Measurements from ENCODE around the gene BAAT. TPM values are rescaled to one million over a fixed set of nuclear protein-coding genes. Genes with fewer than 3 reads are reported as not detected.
"Not testable (repeated sequence)": the region's sequence is repeated elsewhere in the genome, so short reads cannot be mapped to it uniquely, and the experiment has no call there.

Gene BAAT
- total and polyA plus RNA-seq, 4 experiments from 2014 or later, result 0.08 to 0.15 TPM; not detected in 2

DNA sequence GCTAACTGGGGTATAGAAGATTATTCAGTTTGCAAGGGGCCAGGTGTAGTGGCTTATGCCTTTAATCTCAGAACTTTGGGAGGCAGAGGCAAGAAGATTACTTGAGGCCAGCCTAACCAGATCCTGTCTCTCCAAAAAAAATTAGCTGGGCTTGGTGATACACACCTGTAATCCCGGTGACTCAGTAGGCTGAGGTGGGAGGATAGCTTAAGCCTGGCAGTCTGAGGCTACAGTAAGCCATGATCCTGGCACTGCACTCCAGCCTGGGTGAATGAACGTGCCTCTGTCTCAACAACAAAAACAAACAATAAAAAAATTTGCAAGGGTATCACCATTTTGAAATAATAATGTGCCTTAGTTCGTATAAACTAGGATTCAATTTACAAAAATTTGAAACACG is 51.3 kb downstream of the BAAT start:
- Histone ChIP-seq H3K27ac (ENCODE audit: low read depth, low read length) (no peak overlapping the region), H3K36me3 (ENCODE audit: insufficient read depth, low read length) (no peaks in the 10 kb centered on the region), H3K4me1 (ENCODE audit: insufficient read depth, low read length) (no peaks in the 10 kb centered on the region), H3K27me3 (ENCODE audit: insufficient read depth, low read length) (no peaks in the 10 kb centered on the region), H3K4me3 (ENCODE audit: low read length in 2 of 2) (no peak overlapping the region), H3K9me3 (ENCODE audit: control insufficient read depth in 1 of 2, low read length in 2 of 2) (no peaks in the 10 kb centered on the region)
- CTCF ChIA-PET (ENCODE audit: partially characterized antibody), result no interaction called here
- POLR2A ChIA-PET (ENCODE audit: partially characterized antibody), result no interaction called here
- no peaks in the 10 kb centered on the region for H3K4me1 Mint-ChIP-seq
- intact Hi-C loops (cut with micrococcal nuclease), result no loop called here
- no peak for DNase-seq
- H3K36me3 Mint-ChIP-seq, result no peaks in the 10 kb centered on the region
- peaks cover 0 to 4% (median 0%) of the 10 kb centered on the region in 8 donors for H3K9me3 Mint-ChIP-seq
- peaks cover 2 to 3% of the 10 kb centered on the region in 2 donors for H3K27me3 Mint-ChIP-seq
- H3K27ac Mint-ChIP-seq, result no peak overlapping the region
- H3K4me3 Mint-ChIP-seq, result no peak overlapping the region

DNA sequence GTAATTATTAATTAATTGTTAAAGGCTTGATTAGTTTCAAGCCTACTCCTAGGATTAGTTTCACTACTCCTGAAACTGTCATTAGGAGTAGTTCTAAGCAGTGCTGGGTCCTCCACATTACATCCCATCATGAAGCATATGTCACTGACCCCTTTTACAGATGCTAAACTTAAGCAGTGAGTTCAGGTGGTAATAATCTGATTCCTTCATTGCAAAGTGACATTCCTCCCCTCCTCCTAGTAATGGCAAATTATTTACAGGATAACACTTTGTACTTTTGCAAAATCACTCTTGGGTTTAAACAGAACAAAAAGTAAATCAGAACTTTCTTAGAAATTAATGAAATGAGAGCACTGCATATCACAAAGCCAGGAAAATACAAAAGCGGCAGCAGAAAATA is 52.4 kb downstream of the BAAT start:
- H3K27me3 Mint-ChIP-seq, result peaks cover 2 to 3% of the 10 kb centered on the region in 2 donors
- Histone ChIP-seq H3K27ac (ENCODE audit: low read depth, low read length) (no peak overlapping the region), H3K9me3 (ENCODE audit: control insufficient read depth in 1 of 2, low read length in 2 of 2) (no peaks in the 10 kb centered on the region), H3K4me3 (ENCODE audit: low read length in 2 of 2) (no peak overlapping the region), H3K36me3 (ENCODE audit: insufficient read depth, low read length) (no peaks in the 10 kb centered on the region), H3K27me3 (ENCODE audit: insufficient read depth, low read length) (no peaks in the 10 kb centered on the region), H3K4me1 (ENCODE audit: insufficient read depth, low read length) (no peaks in the 10 kb centered on the region)
- DNase-seq, result no peak
- CTCF ChIA-PET (ENCODE audit: partially characterized antibody), result no interaction called here
- no peaks in the 10 kb centered on the region for H3K4me1 Mint-ChIP-seq
- intact Hi-C loops (cut with micrococcal nuclease), result no loop called here
- H3K9me3 Mint-ChIP-seq, result peaks cover 0 to 6% (median 3%) of the 10 kb centered on the region in 8 donors
- no peak overlapping the region for H3K4me3 Mint-ChIP-seq
- POLR2A ChIA-PET (ENCODE audit: partially characterized antibody), result no interaction called here
- no peaks in the 10 kb centered on the region for H3K36me3 Mint-ChIP-seq
- no peak overlapping the region for H3K27ac Mint-ChIP-seq

- H3K36me3 Mint-ChIP-seq; POLR2A ChIA-PET (ENCODE audit: partially characterized antibody); H3K9me3 ChIP-seq (ENCODE audit: control insufficient read depth in 1 of 2, low read length in 2 of 2); H3K36me3 ChIP-seq (ENCODE audit: insufficient read depth, low read length); CTCF ChIA-PET (ENCODE audit: partially characterized antibody); H3K4me3 ChIP-seq (ENCODE audit: low read length in 2 of 2); H3K4me1 Mint-ChIP-seq; H3K27me3 Mint-ChIP-seq; H3K4me1 ChIP-seq (ENCODE audit: insufficient read depth, low read length); DNase-seq; intact Hi-C loops (cut with micrococcal nuclease); H3K27me3 ChIP-seq (ENCODE audit: insufficient read depth, low read length); H3K27ac Mint-ChIP-seq; H3K9me3 Mint-ChIP-seq; H3K4me3 Mint-ChIP-seq; H3K27ac ChIP-seq (ENCODE audit: low read depth, low read length): not testable (repeated sequence)
These were observed 57.3 kb downstream of the BAAT start for GRCh38 chr9:101327422-101327909.

GRCh38 chr9:101326501-101326900 is 58.3 kb downstream of the BAAT start:
- Histone ChIP-seq H3K4me1 (ENCODE audit: insufficient read depth, low read length) (no peaks in the 10 kb centered on the region), H3K27ac (ENCODE audit: low read depth, low read length) (no peak overlapping the region), H3K4me3 (ENCODE audit: low read length in 2 of 2) (no peak overlapping the region), H3K36me3 (ENCODE audit: insufficient read depth, low read length) (no peaks in the 10 kb centered on the region), H3K27me3 (ENCODE audit: insufficient read depth, low read length) (no peaks in the 10 kb centered on the region), H3K9me3 (ENCODE audit: control insufficient read depth in 1 of 2, low read length in 2 of 2) (no peaks in the 10 kb centered on the region)
- intact Hi-C loops (cut with micrococcal nuclease), result no loop called here
- DNase-seq, result no peak
- Mint-ChIP-seq H3K27ac (no peak overlapping the region), H3K9me3 (peaks cover 0 to 10% (median 5%) of the 10 kb centered on the region in 8 donors), H3K4me1 (no peaks in the 10 kb centered on the region), H3K36me3 (no peaks in the 10 kb centered on the region), H3K4me3 (no peak overlapping the region), H3K27me3 (peaks cover 2 to 10% of the 10 kb centered on the region in 2 donors)
- ChIA-PET POLR2A (ENCODE audit: partially characterized antibody) (no interaction called here), CTCF (ENCODE audit: partially characterized antibody) (interaction anchor here (1.1 kb wide), 1 partner anchor 15 kb away, joined by 3 read pairs; no protein-coding TSS in a partner anchor)

DNA sequence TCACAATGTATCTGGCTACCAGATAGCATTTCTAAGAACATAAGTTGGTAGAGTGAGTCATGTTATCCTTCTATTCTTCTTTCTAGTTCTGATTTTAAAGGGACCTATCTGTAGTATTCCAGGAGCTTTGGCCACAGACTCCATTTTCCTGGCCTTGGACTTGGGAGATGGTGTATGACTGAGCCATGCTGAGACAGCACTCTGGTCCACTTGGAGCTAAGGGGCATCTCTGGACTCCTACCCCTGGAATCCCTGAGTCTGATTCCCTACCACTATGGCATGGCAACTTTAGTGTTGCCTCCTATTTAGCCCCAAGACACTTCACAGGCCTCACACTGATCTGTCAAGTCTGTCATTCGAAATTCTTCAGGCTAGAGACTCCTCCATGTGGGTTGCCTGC is 58.8 kb downstream of the BAAT start:
- H3K9me3 Mint-ChIP-seq, result peaks cover 0 to 10% (median 5%) of the 10 kb centered on the region in 8 donors
- intact Hi-C loops (cut with micrococcal nuclease), result no loop called here
- H3K4me1 Mint-ChIP-seq, result no peaks in the 10 kb centered on the region
- no peaks in the 10 kb centered on the region for H3K36me3 Mint-ChIP-seq
- Histone ChIP-seq H3K4me3 (ENCODE audit: low read length in 2 of 2) (no peak overlapping the region), H3K4me1 (ENCODE audit: insufficient read depth, low read length) (no peaks in the 10 kb centered on the region), H3K27me3 (ENCODE audit: insufficient read depth, low read length) (no peaks in the 10 kb centered on the region), H3K36me3 (ENCODE audit: insufficient read depth, low read length) (no peaks in the 10 kb centered on the region), H3K9me3 (ENCODE audit: control insufficient read depth in 1 of 2, low read length in 2 of 2) (no peaks in the 10 kb centered on the region), H3K27ac (ENCODE audit: low read depth, low read length) (no peak overlapping the region)
- H3K27me3 Mint-ChIP-seq, result peaks cover 4 to 8% of the 10 kb centered on the region in 2 donors
- no peak overlapping the region for H3K27ac Mint-ChIP-seq
- POLR2A ChIA-PET (ENCODE audit: partially characterized antibody), result no interaction called here
- CTCF ChIA-PET (ENCODE audit: partially characterized antibody), result interaction anchor here (1.1 to 1.3 kb wide), 2 partner anchors 14 to 18 kb away, joined by 3 read pairs; no protein-coding TSS in a partner anchor
- no peak for DNase-seq
- H3K4me3 Mint-ChIP-seq, result no peak overlapping the region

DNA sequence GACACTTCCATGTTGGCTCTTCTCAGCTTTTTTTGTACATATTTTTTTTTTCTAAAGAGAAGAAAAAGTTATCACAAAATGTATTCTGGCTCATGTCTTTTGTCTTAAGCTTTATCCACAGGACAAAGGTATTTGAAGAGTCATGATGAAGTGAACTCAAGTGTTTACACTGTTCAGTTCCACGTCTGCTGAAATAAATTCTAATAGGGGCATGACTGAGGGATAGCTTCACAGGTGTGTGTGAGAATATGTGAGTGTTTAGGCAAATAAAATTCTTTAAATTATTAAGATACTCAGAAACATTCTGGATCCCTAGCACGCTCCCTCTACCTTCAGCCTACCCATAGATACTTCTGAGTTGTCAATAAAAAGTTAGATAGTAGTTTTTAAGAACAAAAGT is 59.8 kb downstream of the BAAT start:
- ChIA-PET CTCF (ENCODE audit: partially characterized antibody) (interaction anchor here (1.3 to 3.9 kb wide), 2 partner anchors 13 to 17 kb away, joined by 3 to 19 read pairs; no protein-coding TSS in a partner anchor), POLR2A (ENCODE audit: partially characterized antibody) (no interaction called here)
- DNase-seq, result no peak
- no peaks in the 10 kb centered on the region for H3K4me1 ChIP-seq (ENCODE audit: insufficient read depth, low read length)
- H3K36me3 ChIP-seq (ENCODE audit: insufficient read depth, low read length), result no peaks in the 10 kb centered on the region
- H3K9me3 ChIP-seq (ENCODE audit: control insufficient read depth in 1 of 2, low read length in 2 of 2), result no peaks in the 10 kb centered on the region
- H3K4me3 ChIP-seq (ENCODE audit: low read length in 2 of 2), result no peak overlapping the region
- intact Hi-C loops (cut with micrococcal nuclease), result no loop called here
- H3K4me3 Mint-ChIP-seq, result no peak overlapping the region
- H3K9me3 Mint-ChIP-seq, result peaks cover 0 to 10% (median 5%) of the 10 kb centered on the region in 8 donors
- no peaks in the 10 kb centered on the region for H3K4me1 Mint-ChIP-seq
- H3K36me3 Mint-ChIP-seq, result no peaks in the 10 kb centered on the region
- no peaks in the 10 kb centered on the region for H3K27me3 ChIP-seq (ENCODE audit: insufficient read depth, low read length)
- H3K27ac ChIP-seq (ENCODE audit: low read depth, low read length), result no peak overlapping the region
- no peak overlapping the region for H3K27ac Mint-ChIP-seq
- H3K27me3 Mint-ChIP-seq, result peaks cover 4 to 12% of the 10 kb centered on the region in 2 donors

GRCh38 chr9:101324245-101324804 is 60.5 kb downstream of the BAAT start:
- H3K4me3 ChIP-seq (ENCODE audit: low read length in 2 of 2), result no peak overlapping the region
- Mint-ChIP-seq H3K9me3 (peaks cover 0 to 10% (median 5%) of the 10 kb centered on the region in 8 donors), H3K27ac (peak overlapping the region in 1 of 7 donors; percentile 37), H3K27me3 (peaks cover 6 to 11% of the 10 kb centered on the region in 2 donors), H3K4me1 (no peaks in the 10 kb centered on the region), H3K36me3 (no peaks in the 10 kb centered on the region), H3K4me3 (no peak overlapping the region)
- H3K4me1 ChIP-seq (ENCODE audit: insufficient read depth, low read length), result no peaks in the 10 kb centered on the region
- DNase-seq, result no peak
- intact Hi-C loops (cut with micrococcal nuclease), result no loop called here
- ChIA-PET CTCF (ENCODE audit: partially characterized antibody) (interaction anchor here (3.9 kb wide), 1 partner anchor 12 kb away, joined by 19 read pairs; no protein-coding TSS in a partner anchor), POLR2A (ENCODE audit: partially characterized antibody) (no interaction called here)
- H3K27me3 ChIP-seq (ENCODE audit: insufficient read depth, low read length), result no peaks in the 10 kb centered on the region
- H3K9me3 ChIP-seq (ENCODE audit: control insufficient read depth in 1 of 2, low read length in 2 of 2), result no peaks in the 10 kb centered on the region
- H3K36me3 ChIP-seq (ENCODE audit: insufficient read depth, low read length), result no peaks in the 10 kb centered on the region
- no peak overlapping the region for H3K27ac ChIP-seq (ENCODE audit: low read depth, low read length)
